LHCN-M2 (cell line): ENCODE measurements around the gene HERC2. TPM values are rescaled to one million over a fixed set of nuclear protein-coding genes. Genes with fewer than 3 reads are reported as not detected.
"Not testable (repeated sequence)": the region's sequence is repeated elsewhere in the genome, so short reads cannot be mapped to it uniquely, and the experiment has no call there.

Experiments
- DNase-seq: peaks from one replicate; pipeline ENCODE4 v3.0.0-alpha.2; 2012; ENCODE audit warnings: low read depth
- total RNA-seq: library from RNA; depleted of rRNA; stranded (reverse); fragments of >200 nt; gene quantifications from 2 replicates; pipeline ENCODE4 v1.2.3, GENCODE V29; 2014

Gene HERC2
- total RNA-seq, 1 experiment from 2014 or later: 37.1 TPM

DNA sequence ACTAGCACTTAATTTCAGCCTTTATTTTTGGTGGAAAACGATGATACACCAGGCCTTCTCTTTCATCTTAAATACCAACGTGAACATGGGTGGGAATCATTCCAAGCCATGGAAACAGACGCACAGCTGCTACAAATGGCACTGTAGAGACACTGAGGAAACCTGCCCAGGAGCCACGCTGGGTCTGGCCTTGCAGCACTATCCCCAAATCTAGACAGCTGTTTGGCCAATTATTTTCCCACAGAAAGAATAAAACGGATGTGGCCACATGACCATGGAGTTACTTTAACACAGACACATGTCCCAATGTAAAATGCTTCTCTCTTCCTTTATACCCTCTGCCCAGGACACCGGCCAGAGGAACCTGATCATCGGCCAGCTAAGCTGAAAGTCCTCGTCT lies 139.2 kb downstream of the HERC2 start:
- no peak for DNase-seq

DNA sequence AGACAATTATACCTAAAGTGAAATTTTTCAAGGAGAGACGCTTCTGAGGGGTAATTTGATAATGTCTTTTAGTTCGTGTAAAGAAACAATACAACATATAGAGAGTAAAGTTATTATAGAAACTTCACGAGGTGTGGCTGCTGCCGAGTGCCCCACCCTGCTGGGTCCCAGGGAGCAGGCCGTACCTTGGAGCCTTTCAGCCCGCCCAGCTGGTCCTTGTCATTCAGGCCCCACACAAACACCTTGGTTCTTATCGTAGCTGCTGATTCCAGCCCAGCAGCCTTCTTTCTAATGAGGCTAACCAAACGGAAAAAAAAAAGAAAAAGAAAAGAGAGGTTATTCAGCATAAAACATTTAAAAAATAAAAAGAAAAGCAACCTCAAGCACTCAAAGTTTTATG lies 139.8 kb downstream of the HERC2 start:
- no peak for DNase-seq

DNA sequence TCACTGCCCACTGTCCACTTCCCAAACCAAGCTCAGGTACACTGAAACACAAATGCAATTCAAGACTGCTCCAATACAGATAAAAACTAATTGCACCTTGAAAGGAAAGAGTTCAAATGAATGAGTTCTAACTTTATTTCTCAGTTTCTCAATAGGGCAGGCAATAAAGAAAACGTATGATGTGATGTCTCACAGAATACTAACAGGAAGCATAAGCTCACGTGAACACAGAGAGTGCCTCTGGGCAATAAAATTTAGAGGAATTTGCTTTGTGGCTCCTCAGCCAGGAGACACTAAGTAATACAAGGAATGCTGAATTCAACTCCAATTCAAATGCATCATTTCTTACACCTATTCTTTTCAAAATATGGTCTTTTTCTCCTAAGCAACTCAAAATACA lies 140.6 kb downstream of the HERC2 start:
- DNase-seq: no peak

DNA sequence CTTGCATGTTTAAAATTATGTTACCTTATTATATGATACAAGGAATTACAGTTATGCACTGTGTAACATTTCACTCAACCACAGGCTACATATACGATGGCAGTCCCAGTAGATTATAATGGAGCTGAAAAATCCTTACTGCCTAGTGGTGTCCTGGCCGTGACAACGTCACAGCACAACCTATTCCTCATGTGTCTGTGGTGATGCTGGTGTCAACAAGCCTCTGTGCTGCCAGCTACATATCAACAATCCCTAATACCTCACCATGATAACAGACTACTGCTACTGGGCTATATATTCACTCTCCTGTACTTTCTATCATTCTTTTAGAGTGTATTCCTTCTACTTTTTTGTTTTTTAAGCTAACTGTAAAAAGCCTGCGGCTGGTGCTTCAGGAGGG lies 142.7 kb downstream of the HERC2 start:
- no peak for DNase-seq

DNA sequence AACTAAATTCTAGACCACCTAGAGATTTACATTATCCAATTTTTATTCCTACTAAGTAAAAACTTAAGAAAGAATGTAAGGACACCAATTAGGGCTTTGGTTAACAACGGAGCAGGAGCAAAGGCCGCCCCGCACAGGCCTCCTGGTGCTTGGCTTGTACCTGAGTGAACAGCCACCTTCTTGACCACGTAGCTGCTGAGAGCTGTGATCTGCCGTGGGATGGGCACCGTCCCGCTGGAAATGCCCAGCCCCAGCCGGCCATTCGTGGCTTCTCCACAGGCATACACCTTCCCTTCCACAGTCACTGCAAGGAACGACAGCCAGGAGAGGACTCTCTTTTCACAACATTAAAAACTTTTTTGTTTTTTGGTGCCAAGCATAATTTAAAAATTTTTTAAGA lies 143.3 kb downstream of the HERC2 start:
- no peak for DNase-seq

DNA sequence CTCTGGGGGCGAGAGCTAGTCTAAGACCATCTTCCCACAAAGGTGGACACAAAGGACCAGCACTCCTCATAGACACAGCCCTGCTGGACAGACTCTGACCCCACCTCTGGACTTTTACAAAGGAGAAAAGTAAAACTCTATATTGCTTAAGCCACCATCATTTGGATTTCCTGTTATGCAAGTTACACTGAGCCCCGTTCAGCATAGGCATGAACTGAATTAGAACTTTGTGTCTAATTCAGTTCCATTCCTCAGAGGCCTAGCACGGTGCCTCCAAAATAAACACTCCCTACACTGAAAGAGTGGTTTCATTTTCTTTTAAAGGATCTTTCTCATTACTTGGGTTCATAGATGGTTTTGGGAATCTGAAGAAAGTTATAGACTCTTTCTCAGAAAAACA lies 143.7 kb downstream of the HERC2 start:
- no peak for DNase-seq

DNA sequence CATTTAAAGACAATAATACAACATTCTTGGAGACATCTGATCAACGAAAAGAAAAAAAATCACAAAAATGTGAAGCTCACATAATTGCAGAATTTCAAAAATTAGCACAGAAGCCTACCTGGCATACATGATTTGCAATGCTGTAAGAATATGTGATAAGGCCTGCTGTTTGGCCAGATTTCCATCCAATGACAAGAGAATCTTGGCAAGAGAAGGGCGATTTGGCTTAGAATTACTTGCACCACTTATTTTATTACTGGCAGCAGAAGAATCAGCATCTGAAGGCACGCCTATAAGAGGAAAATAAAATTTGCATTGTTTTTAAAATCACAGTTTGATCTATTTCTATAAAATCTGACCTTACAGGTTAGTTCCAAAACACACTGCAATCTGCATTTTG lies 152.6 kb downstream of the HERC2 start:
- DNase-seq: no peak

DNA sequence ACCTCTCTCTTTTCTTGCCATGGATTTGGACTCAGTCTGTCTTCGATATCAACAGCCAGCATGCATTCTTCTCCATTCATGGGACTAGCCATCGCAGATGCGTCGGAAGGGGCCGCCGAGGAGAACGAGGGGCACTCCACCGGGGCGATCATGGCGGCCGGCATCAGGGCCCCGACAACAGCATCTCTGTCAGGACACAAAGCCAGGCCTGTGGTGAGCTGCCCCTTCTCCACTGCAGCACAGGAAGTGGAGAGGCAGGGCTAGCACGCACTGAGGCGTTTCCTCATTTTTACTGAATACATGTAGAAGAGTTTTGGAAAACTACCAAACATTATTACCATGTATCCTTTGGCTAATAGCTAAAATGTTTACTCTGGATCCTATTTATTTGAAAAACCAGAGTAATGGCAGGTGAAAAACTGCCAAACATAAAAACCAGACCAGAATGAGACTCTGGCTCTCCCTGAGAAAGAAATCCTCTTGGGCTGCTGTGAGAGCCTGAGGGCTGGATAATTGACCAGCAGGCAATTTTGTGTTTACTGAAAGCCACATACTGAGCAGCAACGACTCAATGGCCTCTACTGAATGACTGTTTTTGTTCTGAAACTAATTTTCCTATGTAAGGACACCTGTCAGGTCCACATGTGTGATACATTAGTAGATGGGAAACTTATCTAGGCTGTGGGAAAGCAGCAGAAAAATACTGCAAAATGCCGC lies 153.4 kb downstream of the HERC2 start:
- not testable (repeated sequence) for DNase-seq

DNA sequence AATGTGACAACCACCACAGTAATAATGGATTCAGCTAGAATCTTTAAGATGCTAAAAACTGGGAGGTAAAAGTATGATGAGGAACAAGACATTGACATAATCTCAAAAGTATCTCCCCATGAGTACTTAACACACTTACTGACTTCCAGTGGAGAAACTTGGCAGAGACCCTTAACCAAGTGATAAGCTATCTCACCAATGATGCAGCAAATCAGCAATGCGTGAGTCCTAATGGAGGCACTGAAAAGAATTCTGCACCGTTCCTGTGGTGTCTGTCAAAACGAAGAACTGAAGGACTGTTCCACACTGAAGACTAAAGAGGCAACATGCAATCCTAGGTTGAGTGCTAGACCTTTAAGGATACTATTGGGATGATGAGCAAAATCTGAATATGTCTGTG lies 154.9 kb downstream of the HERC2 start:
- DNase-seq: no peak

DNA sequence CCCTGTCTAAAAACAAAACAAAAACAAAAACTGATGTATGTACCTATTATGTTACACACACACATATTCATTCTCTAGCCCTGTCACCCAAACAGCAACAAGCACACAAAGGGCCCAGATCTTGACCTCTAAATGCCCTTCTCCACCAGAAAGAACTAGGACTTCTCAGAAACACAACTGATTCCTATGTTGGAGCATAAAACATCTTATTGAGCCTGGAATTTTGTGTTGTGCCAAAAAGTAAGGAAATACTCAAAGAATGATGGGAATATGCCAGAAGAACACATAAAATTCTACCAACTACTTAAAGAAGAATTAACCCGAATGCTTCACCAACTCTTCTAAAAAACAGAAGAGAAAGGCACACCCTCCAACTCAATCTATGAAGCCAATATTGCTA lies 156.2 kb downstream of the HERC2 start:
- no peak for DNase-seq

DNA sequence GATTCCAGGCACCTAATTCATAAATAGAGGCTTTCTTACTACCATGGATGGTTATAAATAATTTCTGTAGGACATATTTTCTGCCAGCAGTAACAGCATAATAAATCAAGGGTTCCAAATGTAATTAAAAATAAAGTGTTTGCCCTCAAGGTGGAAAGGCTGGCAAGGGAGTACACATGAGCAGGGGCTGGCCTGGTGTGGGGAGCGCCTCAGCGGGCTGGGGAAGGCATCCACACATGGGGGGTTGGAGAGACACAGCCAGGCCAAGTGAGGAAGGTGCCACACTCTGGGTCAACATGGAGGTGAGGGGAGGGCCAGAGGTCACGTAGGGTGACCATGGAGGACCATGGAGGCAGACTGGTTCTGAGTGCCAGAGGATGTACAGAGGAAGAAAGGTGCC lies 157.1 kb downstream of the HERC2 start:
- DNase-seq: no peak

DNA sequence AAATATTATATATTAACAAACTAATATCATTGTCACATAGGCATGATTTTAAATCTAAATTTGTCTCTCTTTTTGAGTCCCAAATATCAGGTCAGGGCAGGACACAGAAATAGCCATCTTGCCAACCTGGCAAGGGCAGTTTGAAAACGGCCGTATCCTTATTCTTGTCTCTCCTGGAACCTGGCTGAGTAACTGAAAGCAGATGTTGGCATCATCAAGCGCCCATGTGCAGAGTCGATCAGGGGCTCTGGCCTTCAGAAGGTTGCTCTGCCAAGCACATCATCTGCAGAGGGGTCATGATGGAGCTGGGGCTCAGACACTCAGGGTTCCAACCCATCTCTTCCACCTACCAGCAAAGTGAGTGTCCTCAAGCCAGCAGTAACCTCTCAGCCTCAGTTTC lies 167.7 kb downstream of the HERC2 start:
- DNase-seq: no peak

DNA sequence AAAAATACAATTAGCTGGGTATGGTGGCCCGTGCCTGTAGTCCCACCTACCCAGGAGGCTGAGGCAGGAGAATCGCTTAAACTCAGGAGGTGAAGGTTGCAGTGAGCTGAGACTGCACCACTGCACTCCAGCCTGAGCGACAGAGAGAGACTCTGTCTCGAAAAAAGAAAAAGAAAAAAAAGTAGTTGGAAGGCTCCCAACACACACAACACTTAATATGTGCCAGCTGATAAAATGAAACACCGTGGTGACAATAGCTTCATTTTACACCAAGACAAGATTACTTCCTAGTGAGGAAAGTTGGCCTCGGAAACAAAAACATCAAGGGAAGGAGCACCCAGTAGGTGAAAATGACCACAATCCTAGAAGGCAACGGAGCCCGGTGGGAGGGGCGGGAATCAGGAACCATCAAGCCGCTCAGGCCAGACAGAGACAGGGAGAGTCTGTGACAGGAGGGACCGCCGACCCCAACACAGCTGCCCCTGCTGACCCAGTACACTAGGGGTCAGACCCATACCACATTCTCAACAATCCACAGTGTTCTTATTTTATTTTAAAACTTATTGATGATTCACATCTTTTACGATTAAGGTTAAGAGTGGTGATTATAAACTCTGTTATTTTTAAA lies 168.4 kb downstream of the HERC2 start:
- DNase-seq: no peak

DNA sequence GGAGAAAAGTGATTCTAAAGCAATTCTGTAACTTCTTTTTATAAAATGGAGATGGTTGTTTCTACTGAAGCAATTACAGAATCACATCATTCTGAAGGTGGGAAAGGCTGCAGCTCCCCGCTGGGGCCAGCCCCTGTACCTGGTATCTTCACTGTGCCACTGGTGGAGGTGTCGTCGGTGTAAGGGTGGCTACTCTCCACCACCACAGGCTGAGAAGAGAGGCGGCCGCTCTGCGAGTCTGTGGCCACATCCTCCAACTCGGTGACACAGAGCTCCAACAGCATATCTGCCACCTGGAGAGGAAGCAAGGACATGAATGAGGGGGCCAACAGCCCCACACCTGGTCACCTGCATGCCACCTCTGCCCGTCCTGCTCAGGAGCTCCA lies 169.4 kb downstream of the HERC2 start:
- not testable (repeated sequence) for DNase-seq

DNA sequence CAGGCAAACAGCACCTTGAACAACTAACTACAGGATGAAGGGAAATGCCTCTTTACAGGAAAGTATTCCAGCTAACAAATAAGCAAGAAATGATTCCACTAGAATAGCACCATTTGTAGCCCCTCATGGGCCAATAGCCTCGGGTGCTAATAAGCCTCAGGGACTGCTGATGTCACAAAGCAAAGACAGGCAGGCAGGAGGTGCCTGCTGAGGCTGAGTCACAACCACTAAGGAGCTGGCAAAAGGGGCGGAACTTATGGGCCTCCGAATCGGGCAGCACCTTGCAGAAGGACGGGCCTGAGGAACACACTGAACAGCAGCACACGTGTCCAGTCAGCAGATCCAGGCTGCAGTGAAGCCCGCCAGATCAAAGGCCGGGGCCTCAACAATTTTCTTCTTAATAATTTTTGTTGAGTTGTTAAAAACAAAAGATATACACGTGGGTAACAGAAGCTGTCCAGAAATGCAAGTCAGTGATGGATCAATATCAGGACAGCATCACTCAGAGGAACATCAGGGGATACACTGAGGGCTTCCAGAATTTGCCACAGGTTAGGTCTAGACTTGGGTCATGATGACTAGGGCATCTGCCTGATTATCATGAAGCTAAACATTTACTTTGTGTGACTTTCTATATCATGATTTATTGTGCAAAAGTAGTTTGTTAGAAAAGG lies 170.0 kb downstream of the HERC2 start:
- DNase-seq: peak; percentile 37

DNA sequence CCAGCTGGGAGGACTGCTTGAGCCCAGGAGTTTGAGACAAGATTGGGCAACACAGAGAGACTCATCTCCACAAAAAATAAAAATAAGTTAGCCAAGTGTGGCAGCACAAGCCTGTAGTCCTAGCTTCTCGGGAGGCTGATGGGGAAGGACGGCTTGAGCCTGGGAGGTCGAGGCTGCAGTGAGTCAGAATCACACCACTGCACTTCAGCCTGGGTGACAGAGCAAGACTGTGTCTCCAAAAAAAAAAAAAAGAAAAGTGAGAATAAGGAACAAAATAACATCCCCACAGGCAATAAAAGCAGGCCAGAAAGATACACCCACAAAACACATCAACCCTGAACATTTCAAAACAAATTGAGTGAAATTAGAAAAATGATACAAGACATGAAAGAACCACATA lies 174.2 kb downstream of the HERC2 start:
- no peak for DNase-seq

DNA sequence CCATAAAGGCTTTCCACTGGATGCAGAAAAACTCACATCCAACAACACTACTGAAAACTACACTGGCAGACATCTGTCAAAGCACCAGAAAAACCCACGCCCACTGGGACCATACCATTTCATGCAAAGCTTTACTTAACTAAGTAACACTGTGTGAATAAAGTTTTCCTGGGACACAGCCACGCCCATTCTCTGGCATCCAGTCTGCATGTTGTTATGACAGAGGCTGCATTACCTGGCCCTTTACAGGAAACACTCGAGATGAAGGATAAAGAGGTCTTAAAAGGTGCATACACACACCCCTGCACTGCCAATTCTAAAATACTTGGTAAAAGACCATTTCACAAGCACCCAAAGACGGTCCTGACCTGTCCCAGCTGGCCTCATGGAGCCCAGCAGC lies 176.6 kb downstream of the HERC2 start:
- DNase-seq: not testable (repeated sequence)

DNA sequence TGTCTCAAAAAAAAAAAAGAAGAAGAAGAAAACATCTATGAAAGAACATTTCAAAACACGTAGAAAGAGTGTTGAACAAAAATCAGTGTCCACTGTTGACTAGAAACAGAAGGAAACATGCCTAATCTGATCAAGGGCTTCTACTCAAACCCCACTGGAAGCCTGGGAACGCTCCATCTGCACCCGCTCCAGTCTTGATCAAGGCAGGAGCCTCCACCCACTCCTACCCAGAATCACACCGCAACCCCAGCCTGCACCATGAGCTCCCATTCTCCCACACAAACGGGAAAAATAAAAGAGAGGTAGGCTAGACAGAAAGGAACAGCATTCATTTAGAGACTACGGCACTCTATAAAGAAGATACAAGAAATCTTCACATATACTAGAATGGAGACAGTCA lies 181.9 kb downstream of the HERC2 start:
- DNase-seq: no peak

DNA sequence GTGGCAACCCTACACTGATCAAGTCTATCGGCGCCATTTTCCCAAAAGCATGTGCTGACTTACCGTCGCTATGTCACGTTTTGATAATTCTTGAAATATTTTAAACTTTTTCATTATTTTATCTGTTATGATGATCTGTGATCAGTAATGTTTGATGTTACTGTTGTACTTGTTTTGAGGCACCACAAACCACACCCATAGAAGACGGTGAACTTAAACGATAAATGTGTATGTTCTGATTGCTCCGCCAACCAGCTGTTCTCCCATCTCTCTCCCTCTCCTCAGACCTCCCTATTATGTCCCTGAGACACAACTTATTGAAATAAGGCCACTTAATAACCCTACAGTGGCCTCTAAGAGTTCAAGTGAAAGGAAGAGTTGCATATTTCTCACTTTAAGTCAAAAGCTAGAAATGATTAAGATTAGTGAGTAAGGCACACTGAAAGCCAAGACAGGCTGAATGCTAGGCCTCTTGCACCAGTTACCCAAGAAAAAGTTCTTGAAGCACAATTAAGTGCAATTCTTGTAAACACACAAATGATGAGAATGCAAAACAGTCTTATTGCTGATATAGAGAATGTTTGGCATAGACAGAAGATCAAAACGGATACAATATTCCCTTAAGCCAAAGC lies 184.5 kb downstream of the HERC2 start:
- DNase-seq: not testable (repeated sequence)

DNA sequence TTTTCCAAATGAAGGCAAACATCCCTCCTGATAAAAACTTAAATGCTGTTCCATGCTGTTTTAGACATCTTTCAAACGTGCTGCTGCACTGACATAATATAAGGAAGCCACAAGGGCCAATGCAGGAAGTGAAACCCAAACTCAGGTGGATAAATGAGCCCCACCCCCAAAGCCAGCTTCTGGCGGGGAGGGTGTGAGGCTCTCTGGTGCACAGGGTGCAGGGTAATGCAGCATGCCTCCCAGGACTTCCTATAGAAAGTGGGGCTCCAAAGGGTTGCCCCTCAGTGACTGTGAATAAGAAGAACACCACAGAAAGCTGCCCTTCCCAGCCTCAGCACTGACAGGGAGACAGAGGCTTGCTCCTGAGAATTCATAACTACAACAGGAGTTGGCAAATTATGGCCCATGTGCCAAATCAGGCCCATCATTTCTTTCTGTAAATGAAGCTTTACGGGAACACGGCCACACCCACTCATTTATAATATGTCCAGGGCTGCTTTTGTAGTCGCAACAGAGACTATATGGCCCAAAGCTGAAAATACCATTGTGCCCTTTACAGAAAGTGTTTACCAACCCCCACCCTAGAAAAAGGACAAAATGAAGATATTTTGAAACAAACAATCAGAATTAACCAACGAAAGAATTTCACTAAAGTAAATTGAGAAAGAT lies 185.6 kb downstream of the HERC2 start:
- DNase-seq: not testable (repeated sequence)

DNA sequence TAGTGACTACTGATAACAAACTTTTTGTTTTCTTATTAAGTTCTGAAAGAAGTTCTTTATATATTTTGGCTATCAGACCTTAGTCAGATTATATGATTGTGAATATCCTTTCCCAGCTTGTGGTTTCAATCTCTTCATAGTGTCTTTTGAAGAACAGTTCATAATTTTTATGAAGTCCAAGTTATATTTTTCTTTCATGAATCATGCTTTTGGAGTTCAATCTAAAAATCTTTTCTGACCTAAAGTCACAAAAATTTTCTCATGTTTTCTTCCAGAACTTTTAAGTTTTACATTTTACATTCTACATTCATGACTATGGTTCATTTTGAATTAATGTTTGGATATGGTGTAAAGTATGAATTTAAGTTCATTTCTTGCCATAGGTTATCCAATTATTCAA lies 188.7 kb downstream of the HERC2 start:
- no peak for DNase-seq
